ENCODE measurements around the gene RBAK.
"Not testable (repeated sequence)": the region's sequence is repeated elsewhere in the genome, so short reads cannot be mapped to it uniquely, and the experiment has no call there.

The RBAK gene

GRCh38 chr7:5050676-5051075 is 5.0 kb downstream of the RBAK start:
- no peak for DNase-seq (ENCODE audit: low read depth in 2 of 2)

GRCh38 chr7:5051731-5052130 is 6.1 kb downstream of the RBAK start:
- DNase-seq (ENCODE audit: low read depth in 2 of 2) = not testable (repeated sequence)

GRCh38 chr7:5053175-5053574 is 7.5 kb downstream of the RBAK start:
- no peak for DNase-seq (ENCODE audit: low read depth in 2 of 2)

GRCh38 chr7:5063698-5064097 is 18.0 kb downstream of the RBAK start:
- no peak for DNase-seq (ENCODE audit: low read depth in 2 of 2)

GRCh38 chr7:5064391-5065106 is 18.9 kb downstream of the RBAK start:
- DNase-seq (ENCODE audit: low read depth in 2 of 2) = no peak

GRCh38 chr7:5065107-5065407 is 19.4 kb downstream of the RBAK start:
- no peak for DNase-seq (ENCODE audit: low read depth in 2 of 2)

- no peak for DNase-seq (ENCODE audit: low read depth in 2 of 2)
Measured at GRCh38 chr7:5068521-5068920, 22.9 kb downstream of the RBAK start.

- no peak for DNase-seq (ENCODE audit: low read depth in 2 of 2)
Measured at GRCh38 chr7:5070206-5070605, 24.5 kb downstream of the RBAK start.

GRCh38 chr7:5075187-5075586 is 29.5 kb downstream of the RBAK start:
- DNase-seq (ENCODE audit: low read depth in 2 of 2) = not testable (repeated sequence)

- no peak for DNase-seq (ENCODE audit: low read depth in 2 of 2)
Measured at GRCh38 chr7:5077740-5078139, 32.1 kb downstream of the RBAK start.

GRCh38 chr7:5082806-5083205 is 37.1 kb downstream of the RBAK start:
- no peak for DNase-seq (ENCODE audit: low read depth in 2 of 2)

- no peak for DNase-seq (ENCODE audit: low read depth in 2 of 2)
Measured at GRCh38 chr7:5083311-5083711, 37.7 kb downstream of the RBAK start.

GRCh38 chr7:5086256-5086655 is 40.6 kb downstream of the RBAK start:
- no peak for DNase-seq (ENCODE audit: low read depth in 2 of 2)

- not testable (repeated sequence) for DNase-seq (ENCODE audit: low read depth in 2 of 2)
Measured at GRCh38 chr7:5088228-5088833, 42.7 kb downstream of the RBAK start.

GRCh38 chr7:5088906-5089305 is 43.2 kb downstream of the RBAK start:
- DNase-seq (ENCODE audit: low read depth in 2 of 2) = no peak

- DNase-seq (ENCODE audit: low read depth in 2 of 2) = no peak
Measured at GRCh38 chr7:5093948-5094347, 48.3 kb downstream of the RBAK start.

GRCh38 chr7:5094641-5095040 is 49.0 kb downstream of the RBAK start:
- DNase-seq (ENCODE audit: low read depth in 2 of 2) = no peak

GRCh38 chr7:5116359-5116758 is 70.7 kb downstream of the RBAK start:
- no peak for DNase-seq (ENCODE audit: low read depth in 2 of 2)

GRCh38 chr7:5117095-5117970 is 71.7 kb downstream of the RBAK start:
- no peak for DNase-seq (ENCODE audit: low read depth in 2 of 2)
